ENCODE measurements around the gene EPHB6.

EPHB6 gene

GRCh38 chr7:142822714-142823113 is 32.2 kb upstream of the EPHB6 start:
- no peak overlapping the region for H3K27ac ChIP-seq
- no peaks in the 10 kb centered on the region for H3K4me1 ChIP-seq
- TF ChIP-seq, protein P1, sequence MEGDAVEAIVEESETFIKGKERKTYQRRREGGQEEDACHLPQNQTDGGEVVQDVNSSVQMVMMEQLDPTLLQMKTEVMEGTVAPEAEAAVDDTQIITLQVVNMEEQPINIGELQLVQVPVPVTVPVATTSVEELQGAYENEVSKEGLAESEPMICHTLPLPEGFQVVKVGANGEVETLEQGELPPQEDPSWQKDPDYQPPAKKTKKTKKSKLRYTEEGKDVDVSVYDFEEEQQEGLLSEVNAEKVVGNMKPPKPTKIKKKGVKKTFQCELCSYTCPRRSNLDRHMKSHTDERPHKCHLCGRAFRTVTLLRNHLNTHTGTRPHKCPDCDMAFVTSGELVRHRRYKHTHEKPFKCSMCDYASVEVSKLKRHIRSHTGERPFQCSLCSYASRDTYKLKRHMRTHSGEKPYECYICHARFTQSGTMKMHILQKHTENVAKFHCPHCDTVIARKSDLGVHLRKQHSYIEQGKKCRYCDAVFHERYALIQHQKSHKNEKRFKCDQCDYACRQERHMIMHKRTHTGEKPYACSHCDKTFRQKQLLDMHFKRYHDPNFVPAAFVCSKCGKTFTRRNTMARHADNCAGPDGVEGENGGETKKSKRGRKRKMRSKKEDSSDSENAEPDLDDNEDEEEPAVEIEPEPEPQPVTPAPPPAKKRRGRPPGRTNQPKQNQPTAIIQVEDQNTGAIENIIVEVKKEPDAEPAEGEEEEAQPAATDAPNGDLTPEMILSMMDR (IDR thresholded peaks at IDR 0.05): no peak
- H3K27me3 ChIP-seq: no peaks in the 10 kb centered on the region
- no peak for DNase-seq
- H3K36me3 ChIP-seq: no peaks in the 10 kb centered on the region
- no peaks in the 10 kb centered on the region for H3K9me3 ChIP-seq
- intact Hi-C loops (cut with DNase I; ENCODE audit: low total_unique reads): no loop called here
- H3K4me3 ChIP-seq: no peak overlapping the region

DNA sequence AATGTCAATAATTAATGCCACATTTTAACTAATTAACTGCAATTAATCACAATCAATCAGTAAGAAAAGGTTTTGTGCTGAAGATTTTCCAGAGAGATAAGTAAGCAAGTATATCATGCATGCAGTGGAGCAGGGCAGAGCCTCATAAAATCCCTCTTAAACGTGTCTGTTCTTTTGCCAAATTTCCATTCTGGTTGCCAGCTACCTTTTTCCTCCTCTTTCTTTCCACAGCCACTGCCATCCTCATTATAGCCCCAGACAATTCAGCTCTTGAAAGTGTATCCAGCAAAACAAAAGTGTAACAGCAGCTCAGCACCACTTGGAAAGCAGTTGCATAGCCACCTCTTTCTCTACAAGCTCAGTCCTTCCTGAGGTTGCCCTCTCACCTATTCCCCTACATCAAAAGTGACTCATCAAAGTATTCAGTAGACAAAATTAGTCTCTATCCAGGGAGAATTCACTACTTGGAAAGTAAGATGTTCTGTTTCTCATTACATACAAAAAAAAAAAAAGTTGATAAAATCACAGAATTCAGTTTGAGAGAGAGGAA is 26.9 kb upstream of the EPHB6 start:
- TF ChIP-seq, protein P1 (IDR thresholded peaks at IDR 0.05): no peak
- intact Hi-C loops (cut with DNase I; ENCODE audit: low total_unique reads): no loop called here
- Histone ChIP-seq H3K4me1 (no peaks in the 10 kb centered on the region), H3K4me3 (no peak overlapping the region), H3K27me3 (no peaks in the 10 kb centered on the region), H3K36me3 (no peaks in the 10 kb centered on the region), H3K27ac (no peak overlapping the region), H3K9me3 (no peaks in the 10 kb centered on the region)
- DNase-seq: no peak

GRCh38 chr7:142832417-142832816 is 22.5 kb upstream of the EPHB6 start:
- Histone ChIP-seq H3K4me3 (no peak overlapping the region), H3K4me1 (no peaks in the 10 kb centered on the region), H3K27ac (no peak overlapping the region), H3K36me3 (no peaks in the 10 kb centered on the region), H3K27me3 (no peaks in the 10 kb centered on the region), H3K9me3 (no peaks in the 10 kb centered on the region)
- TF ChIP-seq, protein P1 (IDR thresholded peaks at IDR 0.05): no peak
- intact Hi-C loops (cut with DNase I; ENCODE audit: low total_unique reads): no loop called here
- no peak for DNase-seq

DNA sequence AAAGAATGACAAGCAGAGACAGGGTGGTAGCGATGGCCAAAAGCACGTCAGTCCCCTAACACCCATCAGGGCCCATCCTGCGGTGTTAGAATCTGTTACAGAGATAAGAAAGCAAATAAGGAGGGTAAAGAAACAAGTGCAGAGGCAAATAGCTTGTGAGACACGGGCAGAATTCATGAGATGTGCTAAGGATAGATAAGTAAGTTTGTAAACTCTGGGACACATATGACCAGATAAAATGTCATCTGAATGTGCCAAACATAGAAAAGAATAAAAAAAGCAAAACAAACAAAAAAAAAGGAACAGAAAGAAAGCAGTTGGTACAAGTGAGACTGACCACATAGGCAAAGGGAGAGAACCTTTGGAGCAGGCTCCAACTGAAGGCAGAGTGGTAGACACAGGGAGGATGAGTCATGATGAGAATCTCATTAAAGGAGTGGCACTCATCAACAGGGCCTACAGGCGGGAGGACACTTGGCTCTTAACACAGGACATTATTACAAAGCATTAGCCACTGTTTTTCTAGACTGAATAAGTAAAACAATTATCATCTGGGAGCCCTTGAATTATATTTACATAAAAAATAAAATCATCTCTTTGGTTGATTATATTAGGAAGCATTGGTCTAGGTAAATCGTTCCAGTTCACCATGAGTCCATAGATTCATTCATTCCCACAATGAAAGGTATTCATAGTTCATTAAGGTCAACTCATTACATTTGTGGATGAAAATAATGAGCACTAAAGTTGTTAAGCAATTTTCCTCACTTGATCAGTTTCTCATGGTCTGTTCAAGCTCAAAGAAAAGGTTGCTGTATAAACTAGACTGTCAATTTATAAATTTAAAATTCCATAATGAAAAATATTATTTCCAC is 21.5 kb upstream of the EPHB6 start:
- no peak overlapping the region for H3K27ac ChIP-seq
- H3K27me3 ChIP-seq: no peaks in the 10 kb centered on the region
- no peak overlapping the region for H3K4me3 ChIP-seq
- H3K9me3 ChIP-seq: no peaks in the 10 kb centered on the region
- no peaks in the 10 kb centered on the region for H3K36me3 ChIP-seq
- intact Hi-C loops (cut with DNase I; ENCODE audit: low total_unique reads): no loop called here
- TF ChIP-seq, protein P1 (IDR thresholded peaks at IDR 0.05): no peak
- no peaks in the 10 kb centered on the region for H3K4me1 ChIP-seq
- no peak for DNase-seq

- no peak overlapping the region for H3K4me3 ChIP-seq
- no peak for DNase-seq
- intact Hi-C loops (cut with DNase I; ENCODE audit: low total_unique reads): no loop called here
- TF ChIP-seq, protein P1 (IDR thresholded peaks at IDR 0.05): no peak
- no peaks in the 10 kb centered on the region for H3K4me1 ChIP-seq
- no peak overlapping the region for H3K27ac ChIP-seq
- no peaks in the 10 kb centered on the region for H3K9me3 ChIP-seq
- H3K36me3 ChIP-seq: no peaks in the 10 kb centered on the region
- H3K27me3 ChIP-seq: no peaks in the 10 kb centered on the region
These were observed 19.4 kb upstream of the EPHB6 start for GRCh38 chr7:142835487-142835886.
